Measurements from ENCODE around the gene PDE8B.
"Not testable (repeated sequence)": the region's sequence is repeated elsewhere in the genome, so short reads cannot be mapped to it uniquely, and the experiment has no call there.

The PDE8B gene

GRCh38 chr5:77376609-77377300 lies 166.3 kb downstream of the PDE8B start:
- ChIA-PET CTCF (no interaction called here), POLR2A (no interaction called here)
- DNase-seq (ENCODE audit: extremely low spot score), result no peak
- no peak for TF ChIP-seq L3MBTL2 (conservative IDR thresholded peaks at IDR 0.05)
- TF ChIP-seq ZNF384 (IDR thresholded peaks at IDR 0.05), result no peak
- no peak for TF ChIP-seq LEF1 (IDR thresholded peaks at IDR 0.05; ENCODE audit: borderline replicate concordance)
- TF ChIP-seq BHLHE40 (IDR thresholded peaks at IDR 0.05; ENCODE audit: borderline replicate concordance), result no peak
- no peak for TF ChIP-seq SUZ12 (IDR thresholded peaks at IDR 0.05)
- TF ChIP-seq CTBP1 (IDR thresholded peaks at IDR 0.05; ENCODE audit: borderline replicate concordance), result no peak
- no peak for TF ChIP-seq TARDBP (IDR thresholded peaks at IDR 0.05)
- no peak for TF ChIP-seq PKNOX1 (IDR thresholded peaks at IDR 0.05)
- TF ChIP-seq SP1 (IDR thresholded peaks at IDR 0.05), result no peak
- no peak for TF ChIP-seq FOXM1 (IDR thresholded peaks at IDR 0.05; ENCODE audit: borderline replicate concordance)
- TF ChIP-seq HDGF (IDR thresholded peaks at IDR 0.05; ENCODE audit: borderline replicate concordance), result no peak
- no peak for TF ChIP-seq FOXK2 (IDR thresholded peaks at IDR 0.05)
- no peak for TF ChIP-seq ARNT (IDR thresholded peaks at IDR 0.05)
- no peak for TF ChIP-seq ELF4 (IDR thresholded peaks at IDR 0.05)

GRCh38 chr5:77379558-77380061 lies 169.1 kb downstream of the PDE8B start:
- ChIA-PET POLR2A (no interaction called here), CTCF (no interaction called here)
- DNase-seq (ENCODE audit: extremely low spot score), result no peak
- TF ChIP-seq ARNT (IDR thresholded peaks at IDR 0.05) (no peak), BHLHE40 (IDR thresholded peaks at IDR 0.05; ENCODE audit: borderline replicate concordance) (no peak), NFRKB (IDR thresholded peaks at IDR 0.05) (no peak), ELF4 (IDR thresholded peaks at IDR 0.05) (no peak), PKNOX1 (IDR thresholded peaks at IDR 0.05) (no peak), SP1 (IDR thresholded peaks at IDR 0.05) (no peak), LEF1 (IDR thresholded peaks at IDR 0.05; ENCODE audit: borderline replicate concordance) (no peak), FOXK2 (IDR thresholded peaks at IDR 0.05) (no peak), ZNF384 (IDR thresholded peaks at IDR 0.05) (no peak), SUZ12 (IDR thresholded peaks at IDR 0.05) (no peak), TARDBP (IDR thresholded peaks at IDR 0.05) (no peak), CTBP1 (IDR thresholded peaks at IDR 0.05; ENCODE audit: borderline replicate concordance) (no peak)

- ChIA-PET CTCF (no interaction called here), POLR2A (no interaction called here)
- TF ChIP-seq LEF1 (IDR thresholded peaks at IDR 0.05; ENCODE audit: borderline replicate concordance) (no peak), ZNF384 (IDR thresholded peaks at IDR 0.05) (no peak), FOXA1 (IDR thresholded peaks at IDR 0.05) (no peak), HDGF (IDR thresholded peaks at IDR 0.05; ENCODE audit: borderline replicate concordance) (no peak), SP1 (IDR thresholded peaks at IDR 0.05) (no peak), CTBP1 (IDR thresholded peaks at IDR 0.05; ENCODE audit: borderline replicate concordance) (no peak), FOXM1 (IDR thresholded peaks at IDR 0.05; ENCODE audit: borderline replicate concordance) (no peak), PKNOX1 (IDR thresholded peaks at IDR 0.05) (no peak), FOXK2 (IDR thresholded peaks at IDR 0.05) (no peak), TARDBP (IDR thresholded peaks at IDR 0.05) (no peak), ARNT (IDR thresholded peaks at IDR 0.05) (no peak), L3MBTL2 (conservative IDR thresholded peaks at IDR 0.05) (no peak), NFRKB (IDR thresholded peaks at IDR 0.05) (no peak), ELF4 (IDR thresholded peaks at IDR 0.05) (no peak), BHLHE40 (IDR thresholded peaks at IDR 0.05; ENCODE audit: borderline replicate concordance) (no peak), SUZ12 (IDR thresholded peaks at IDR 0.05) (no peak)
- no peak for DNase-seq (ENCODE audit: extremely low spot score)
Observed at GRCh38 chr5:77380636-77381035, 170.2 kb downstream of the PDE8B start.

- POLR2A ChIA-PET; CTCF ChIA-PET; DNase-seq (ENCODE audit: extremely low spot score): not testable (repeated sequence)
Observed at GRCh38 chr5:77383336-77383735, 172.9 kb downstream of the PDE8B start.

GRCh38 chr5:77386340-77386739 lies 175.9 kb downstream of the PDE8B start:
- CTCF ChIA-PET; DNase-seq (ENCODE audit: extremely low spot score); POLR2A ChIA-PET: not testable (repeated sequence)

- CTCF ChIA-PET, result no interaction called here
- DNase-seq (ENCODE audit: extremely low spot score), result no peak
Observed at GRCh38 chr5:77389746-77390145, 179.3 kb downstream of the PDE8B start.

More at GRCh38 chr5:77389746-77390145, 179.3 kb downstream of the PDE8B start:
- POLR2A ChIA-PET, result no interaction called here
- TF ChIP-seq PKNOX1 (IDR thresholded peaks at IDR 0.05) (no peak), TARDBP (IDR thresholded peaks at IDR 0.05) (no peak), BHLHE40 (IDR thresholded peaks at IDR 0.05; ENCODE audit: borderline replicate concordance) (no peak), FOXA1 (IDR thresholded peaks at IDR 0.05) (no peak), FOXK2 (IDR thresholded peaks at IDR 0.05) (no peak), CTBP1 (IDR thresholded peaks at IDR 0.05; ENCODE audit: borderline replicate concordance) (no peak), SUZ12 (IDR thresholded peaks at IDR 0.05) (no peak), LEF1 (IDR thresholded peaks at IDR 0.05; ENCODE audit: borderline replicate concordance) (no peak), ELF4 (IDR thresholded peaks at IDR 0.05) (no peak), NFRKB (IDR thresholded peaks at IDR 0.05) (no peak), ARNT (IDR thresholded peaks at IDR 0.05) (no peak), HDGF (IDR thresholded peaks at IDR 0.05; ENCODE audit: borderline replicate concordance) (no peak), FOXM1 (IDR thresholded peaks at IDR 0.05; ENCODE audit: borderline replicate concordance) (no peak), SP1 (IDR thresholded peaks at IDR 0.05) (no peak), ZNF384 (IDR thresholded peaks at IDR 0.05) (no peak), L3MBTL2 (conservative IDR thresholded peaks at IDR 0.05) (no peak)
